HepG2 (cell line): ENCODE data around the gene EHD1. TPM values are rescaled to one million over a fixed set of nuclear protein-coding genes. Genes with fewer than 3 reads are reported as not detected.
A peak's percentile ranks its signal among the peaks of the same experiment; 100 is the strongest.

ENCODE experiments used
- FOSL2 ChIP-seq: sonication (generic); formaldehyde crosslinking; IDR thresholded peaks from 2 replicates; pipeline ENCODE4 v1.4.0; 2020; ENCODE audit warnings: missing genetic modification reagents
- NKX3-1 ChIP-seq: sonication (generic); formaldehyde crosslinking; IDR thresholded peaks from 2 replicates; pipeline ENCODE4 v1.5.0; 2020; ENCODE audit warnings: missing genetic modification reagents
- REL ChIP-seq: sonication (generic); formaldehyde crosslinking; conservative IDR thresholded peaks from 2 replicates; pipeline ENCODE4 v1.8.0; 2022; ENCODE audit warnings: mild to moderate bottlenecking, missing genetic modification reagents, moderate library complexity
- RFXANK ChIP-seq: IDR thresholded peaks from 2 replicates; pipeline ENCODE4 v1.6.1; 2016
- RFXAP ChIP-seq: sonication (generic); formaldehyde crosslinking; IDR thresholded peaks from 2 replicates; pipeline ENCODE4 v1.4.0; 2020; ENCODE audit warnings: missing genetic modification reagents, borderline replicate concordance
- SMAD9 ChIP-seq: sonication (generic); formaldehyde crosslinking; IDR thresholded peaks from 2 replicates; pipeline ENCODE4 v1.5.1; 2020; ENCODE audit warnings: mild to moderate bottlenecking, missing genetic modification reagents
- SMYD3 ChIP-seq: sonication (generic); formaldehyde crosslinking; IDR thresholded peaks from 2 replicates; pipeline ENCODE4 v1.8.1; 2023; ENCODE audit warnings: mild to moderate bottlenecking, missing genetic modification reagents
- SP4 ChIP-seq: sonication (generic); formaldehyde crosslinking; IDR thresholded peaks from 2 replicates; pipeline ENCODE4 v1.8.1; 2023; ENCODE audit warnings: mild to moderate bottlenecking, missing genetic modification reagents
- THAP11 ChIP-seq: IDR thresholded peaks from 2 replicates; pipeline ENCODE4 v1.6.1; 2016; ENCODE audit warnings: missing biosample characterization, missing genetic modification reagents
- ZBTB10 ChIP-seq: sonication (generic); formaldehyde crosslinking; IDR thresholded peaks from 2 replicates; pipeline ENCODE4 v1.4.0; 2020; ENCODE audit warnings: missing genetic modification reagents, borderline replicate concordance
- ZMYM2 ChIP-seq: sonication (generic); formaldehyde crosslinking; IDR thresholded peaks from 2 replicates; pipeline ENCODE4 v1.8.0; 2022; ENCODE audit warnings: mild to moderate bottlenecking, missing genetic modification reagents
- ZMYM3 ChIP-seq: sonication (generic); formaldehyde crosslinking; IDR thresholded peaks from 2 replicates; pipeline ENCODE4 v1.5.1; 2020; ENCODE audit warnings: mild to moderate bottlenecking, missing genetic modification reagents
- ZNF362 ChIP-seq: sonication (generic); formaldehyde crosslinking; IDR thresholded peaks from 2 replicates; pipeline ENCODE4 v1.4.0; 2020; ENCODE audit warnings: missing genetic modification reagents, mild to moderate bottlenecking, borderline replicate concordance
- ZNF407 ChIP-seq: sonication (generic); formaldehyde crosslinking; IDR thresholded peaks from one replicate; pipeline ENCODE4 v1.5.1; 2020; ENCODE audit warnings: mild to moderate bottlenecking, missing genetic modification reagents; ENCODE audit errors: not compliant biosample characterization
- polyA plus RNA-seq, 8 experiments: library from polyadenylated mRNA; depleted of rRNA in 3 of 8; stranded (reverse) in 7 of 8; unstranded in 1 of 8; fragments of >200 nt; fragmentation: Illumina TruSeq in 4 of 8; extraction: Trizol in 4 of 8; gene quantifications; 2 replicates each; pipeline versions ENCODE4 v1.2.1 to v1.2.3, GENCODE V29; 2011 to 2016; ENCODE audit warnings: low read depth in 4 of 8, missing spikeins in 1 of 8, mixed read lengths in 1 of 8; ENCODE audit not compliant: insufficient read depth in 1 of 8
- total RNA-seq, 5 experiments: library from RNA; depleted of rRNA; stranded (reverse); fragments of >200 nt; fragmentation: Illumina TruSeq; extraction: Trizol; gene quantifications; 2 replicates each; pipeline ENCODE4 v1.2.3, GENCODE V29; 2016; ENCODE audit warnings: low read depth in 1 of 5
- TF ChIP-seq, protein P1 (sequence below): sonication (generic); formaldehyde crosslinking; IDR thresholded peaks from 2 replicates; pipeline ENCODE4 v1.4.0; 2020; ENCODE audit warnings: missing genetic modification reagents, mild to moderate bottlenecking, borderline replicate concordance

Gene EHD1
- total and polyA plus RNA-seq, 2 of the 13 experiments (the other 11 are each of a cell fraction or from before 2014, with no cell fraction given), result 23.6 to 26.6 TPM

- TF ChIP-seq ZMYM2 (CRISPR knock-in tag), result 0 out of 2 replicates have a peak, but pooled peaks have one; percentile 51
- no peak for TF ChIP-seq ZNF407 (CRISPR knock-in tag)
- TF ChIP-seq SP4 (CRISPR knock-in tag), result no peak
- TF ChIP-seq RFXANK (CRISPR knock-in tag), result no peak
- TF ChIP-seq, protein P1, sequence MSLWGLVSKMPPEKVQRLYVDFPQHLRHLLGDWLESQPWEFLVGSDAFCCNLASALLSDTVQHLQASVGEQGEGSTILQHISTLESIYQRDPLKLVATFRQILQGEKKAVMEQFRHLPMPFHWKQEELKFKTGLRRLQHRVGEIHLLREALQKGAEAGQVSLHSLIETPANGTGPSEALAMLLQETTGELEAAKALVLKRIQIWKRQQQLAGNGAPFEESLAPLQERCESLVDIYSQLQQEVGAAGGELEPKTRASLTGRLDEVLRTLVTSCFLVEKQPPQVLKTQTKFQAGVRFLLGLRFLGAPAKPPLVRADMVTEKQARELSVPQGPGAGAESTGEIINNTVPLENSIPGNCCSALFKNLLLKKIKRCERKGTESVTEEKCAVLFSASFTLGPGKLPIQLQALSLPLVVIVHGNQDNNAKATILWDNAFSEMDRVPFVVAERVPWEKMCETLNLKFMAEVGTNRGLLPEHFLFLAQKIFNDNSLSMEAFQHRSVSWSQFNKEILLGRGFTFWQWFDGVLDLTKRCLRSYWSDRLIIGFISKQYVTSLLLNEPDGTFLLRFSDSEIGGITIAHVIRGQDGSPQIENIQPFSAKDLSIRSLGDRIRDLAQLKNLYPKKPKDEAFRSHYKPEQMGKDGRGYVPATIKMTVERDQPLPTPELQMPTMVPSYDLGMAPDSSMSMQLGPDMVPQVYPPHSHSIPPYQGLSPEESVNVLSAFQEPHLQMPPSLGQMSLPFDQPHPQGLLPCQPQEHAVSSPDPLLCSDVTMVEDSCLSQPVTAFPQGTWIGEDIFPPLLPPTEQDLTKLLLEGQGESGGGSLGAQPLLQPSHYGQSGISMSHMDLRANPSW (CRISPR knock-in tag), result no peak
- TF ChIP-seq NKX3-1 (CRISPR knock-in tag), result no peak
- TF ChIP-seq ZBTB10 (CRISPR knock-in tag), result no peak
- TF ChIP-seq SMYD3 (CRISPR knock-in tag), result no peak
- no peak for TF ChIP-seq REL (CRISPR knock-in tag)
- TF ChIP-seq RFXAP (CRISPR knock-in tag), result no peak
- peak; percentile 97 for TF ChIP-seq ZMYM3 (CRISPR knock-in tag)
- no peak for TF ChIP-seq SMAD9 (CRISPR knock-in tag)
- TF ChIP-seq THAP11 (CRISPR knock-in tag), result peak; percentile 7; the same call in 1 of the 2 replicates
- peak; percentile 41; the same call in 1 of the 2 replicates for TF ChIP-seq FOSL2 (CRISPR knock-in tag)
- peak; percentile 58; the same call in 1 of the 2 replicates for TF ChIP-seq ZNF362 (CRISPR knock-in tag)
These were observed 33.2 kb downstream of the EHD1 start (continued) for GRCh38 chr11:64845129-64845775.
